Ureter (tissue), 1 donor: ENCODE data around the gene TMC4. TPM values are rescaled to one million over a fixed set of nuclear protein-coding genes. Genes with fewer than 3 reads are reported as not detected.
A peak's percentile ranks its signal among the peaks of the same experiment; 100 is the strongest.
"Not testable (repeated sequence)": the region's sequence is repeated elsewhere in the genome, so short reads cannot be mapped to it uniquely, and the experiment has no call there.

Source experiments
- DNase-seq: peaks from one replicate; pipeline ENCODE4 v3.0.0-alpha.2; 2020; ENCODE audit warnings: low spot score
- total RNA-seq: library from RNA; stranded (reverse); gene quantifications from one replicate; pipeline ENCODE4 v1.2.4, GENCODE V29; 2023
- donor health status: DM: yes; HTN: yes; CAD: no.

Gene TMC4
- total RNA-seq, 1 donor from 2014 or later, result 155 TPM

GRCh38 chr19:54179921-54180461, 7.0 kb upstream of the TMC4 start:
- DNase-seq, result no peak

GRCh38 chr19:54179262-54179852, 6.4 kb upstream of the TMC4 start:
- no peak for DNase-seq

- no peak for DNase-seq
Measured at GRCh38 chr19:54178581-54179261, 5.8 kb upstream of the TMC4 start.

GRCh38 chr19:54173951-54174834, 1.2 kb upstream of the TMC4 start:
- DNase-seq, result no peak

- no peak for DNase-seq
Measured at GRCh38 chr19:54173359-54173699, 369 bp upstream of the TMC4 start.

GRCh38 chr19:54171736-54172431, 1.1 kb downstream of the TMC4 start:
- DNase-seq, result not testable (repeated sequence)

- no peak for DNase-seq
Measured at GRCh38 chr19:54169149-54169740, 3.7 kb downstream of the TMC4 start.

- DNase-seq, result peak; percentile 95
Measured at GRCh38 chr19:54168174-54168917, 4.6 kb downstream of the TMC4 start.

- no peak for DNase-seq
Measured at GRCh38 chr19:54165222-54165621, 7.7 kb downstream of the TMC4 start.

GRCh38 chr19:54164369-54165068, 8.4 kb downstream of the TMC4 start:
- DNase-seq, result peak; percentile 83

- no peak for DNase-seq
Measured at GRCh38 chr19:54162884-54163283, 10.1 kb downstream of the TMC4 start.

- DNase-seq, result peak; percentile 83
Measured at GRCh38 chr19:54162241-54162805, 10.6 kb downstream of the TMC4 start.

GRCh38 chr19:54160854-54161253, 12.1 kb downstream of the TMC4 start:
- DNase-seq, result no peak

- DNase-seq, result no peak
Measured at GRCh38 chr19:54160182-54160811, 12.7 kb downstream of the TMC4 start.

GRCh38 chr19:54159352-54160181, 13.4 kb downstream of the TMC4 start, which contains the start of gene LENG1:
LENG1 (minus strand) TSS chr19:54159721; CDS start chr19:54159695, 26 bp downstream.
- DNase-seq, result peak; percentile 100

GRCh38 chr19:54158812-54159351, 14.1 kb downstream of the TMC4 start:
- no peak for DNase-seq

GRCh38 chr19:54156953-54157352, 16.0 kb downstream of the TMC4 start:
- DNase-seq, result no peak

GRCh38 chr19:54156490-54156889, 16.5 kb downstream of the TMC4 start:
- no peak for DNase-seq
